Measurements from ENCODE around the gene LASP1.

The LASP1 gene

GRCh38 chr17:38868817-38869525, 887 bp upstream of the LASP1 start:
- in situ Hi-C loops (cut with MboI; ENCODE audit: low sequenced_read_pairs) = no loop called here

GRCh38 chr17:38870259-38871165, 654 bp downstream of the LASP1 start:
- in situ Hi-C loops (cut with MboI; ENCODE audit: low sequenced_read_pairs) = no loop called here

- in situ Hi-C loops (cut with MboI; ENCODE audit: low sequenced_read_pairs) = no loop called here
Observed at GRCh38 chr17:38871247-38872015, 1.6 kb downstream of the LASP1 start.

- in situ Hi-C loops (cut with MboI; ENCODE audit: low sequenced_read_pairs) = no loop called here
Observed at GRCh38 chr17:38872027-38872511, 2.2 kb downstream of the LASP1 start.

GRCh38 chr17:38872671-38873385, 3.0 kb downstream of the LASP1 start:
- in situ Hi-C loops (cut with MboI; ENCODE audit: low sequenced_read_pairs) = no loop called here

GRCh38 chr17:38873640-38874380, 4.0 kb downstream of the LASP1 start:
- in situ Hi-C loops (cut with MboI; ENCODE audit: low sequenced_read_pairs) = no loop called here

GRCh38 chr17:38874505-38875400, 4.9 kb downstream of the LASP1 start:
- in situ Hi-C loops (cut with MboI; ENCODE audit: low sequenced_read_pairs) = no loop called here

- in situ Hi-C loops (cut with MboI; ENCODE audit: low sequenced_read_pairs) = no loop called here
Observed at GRCh38 chr17:38875477-38876075, 5.7 kb downstream of the LASP1 start.

- in situ Hi-C loops (cut with MboI; ENCODE audit: low sequenced_read_pairs) = no loop called here
Observed at GRCh38 chr17:38877130-38877851, 7.4 kb downstream of the LASP1 start.

- in situ Hi-C loops (cut with MboI; ENCODE audit: low sequenced_read_pairs) = no loop called here
Observed at GRCh38 chr17:38879878-38880665, 10.2 kb downstream of the LASP1 start.

- in situ Hi-C loops (cut with MboI; ENCODE audit: low sequenced_read_pairs) = no loop called here
Observed at GRCh38 chr17:38881600-38882191, 11.8 kb downstream of the LASP1 start.

- in situ Hi-C loops (cut with MboI; ENCODE audit: low sequenced_read_pairs) = no loop called here
Observed at GRCh38 chr17:38882870-38883269, 13.0 kb downstream of the LASP1 start.

- in situ Hi-C loops (cut with MboI; ENCODE audit: low sequenced_read_pairs) = no loop called here
Observed at GRCh38 chr17:38883592-38884526, 14.0 kb downstream of the LASP1 start.

- in situ Hi-C loops (cut with MboI; ENCODE audit: low sequenced_read_pairs) = no loop called here
Observed at GRCh38 chr17:38885044-38885727, 15.3 kb downstream of the LASP1 start.
